ENCODE results near the gene GLB1L3.
"Not testable (repeated sequence)": the region's sequence is repeated elsewhere in the genome, so short reads cannot be mapped to it uniquely, and the experiment has no call there.

The GLB1L3 gene

GRCh38 chr11:134290646-134291045, 14.5 kb downstream of the GLB1L3 start:
- no peaks in the 10 kb centered on the region for H3K36me3 Mint-ChIP-seq
- peaks cover 14% of the 10 kb centered on the region for H3K27me3 Mint-ChIP-seq
- no peak for DNase-seq (ENCODE audit: low spot score in 2 of 2)
- H3K4me3 Mint-ChIP-seq = no peak overlapping the region
- no peak overlapping the region for H3K27ac Mint-ChIP-seq
- no peaks in the 10 kb centered on the region for H3K4me1 Mint-ChIP-seq
- no peak for ATAC-seq (ENCODE audit: low read depth)
- no peaks in the 10 kb centered on the region for H3K9me3 Mint-ChIP-seq

- no peak for ATAC-seq (ENCODE audit: low read depth)
- Mint-ChIP-seq H3K36me3 (no peaks in the 10 kb centered on the region), H3K27ac (no peak overlapping the region), H3K4me3 (no peak overlapping the region), H3K9me3 (no peaks in the 10 kb centered on the region), H3K27me3 (peaks cover 14% of the 10 kb centered on the region), H3K4me1 (no peaks in the 10 kb centered on the region)
- no peak for DNase-seq (ENCODE audit: low spot score in 2 of 2)
Observed at GRCh38 chr11:134291196-134291595, 15.0 kb downstream of the GLB1L3 start.

GRCh38 chr11:134292661-134293060, 16.5 kb downstream of the GLB1L3 start:
- no peak overlapping the region for H3K27ac Mint-ChIP-seq
- peaks cover 14% of the 10 kb centered on the region for H3K27me3 Mint-ChIP-seq
- no peaks in the 10 kb centered on the region for H3K9me3 Mint-ChIP-seq
- H3K4me3 Mint-ChIP-seq = no peak overlapping the region
- H3K36me3 Mint-ChIP-seq = no peaks in the 10 kb centered on the region
- ATAC-seq (ENCODE audit: low read depth) (no peak), DNase-seq (ENCODE audit: low spot score in 2 of 2) (no peak)
- no peaks in the 10 kb centered on the region for H3K4me1 Mint-ChIP-seq

DNA sequence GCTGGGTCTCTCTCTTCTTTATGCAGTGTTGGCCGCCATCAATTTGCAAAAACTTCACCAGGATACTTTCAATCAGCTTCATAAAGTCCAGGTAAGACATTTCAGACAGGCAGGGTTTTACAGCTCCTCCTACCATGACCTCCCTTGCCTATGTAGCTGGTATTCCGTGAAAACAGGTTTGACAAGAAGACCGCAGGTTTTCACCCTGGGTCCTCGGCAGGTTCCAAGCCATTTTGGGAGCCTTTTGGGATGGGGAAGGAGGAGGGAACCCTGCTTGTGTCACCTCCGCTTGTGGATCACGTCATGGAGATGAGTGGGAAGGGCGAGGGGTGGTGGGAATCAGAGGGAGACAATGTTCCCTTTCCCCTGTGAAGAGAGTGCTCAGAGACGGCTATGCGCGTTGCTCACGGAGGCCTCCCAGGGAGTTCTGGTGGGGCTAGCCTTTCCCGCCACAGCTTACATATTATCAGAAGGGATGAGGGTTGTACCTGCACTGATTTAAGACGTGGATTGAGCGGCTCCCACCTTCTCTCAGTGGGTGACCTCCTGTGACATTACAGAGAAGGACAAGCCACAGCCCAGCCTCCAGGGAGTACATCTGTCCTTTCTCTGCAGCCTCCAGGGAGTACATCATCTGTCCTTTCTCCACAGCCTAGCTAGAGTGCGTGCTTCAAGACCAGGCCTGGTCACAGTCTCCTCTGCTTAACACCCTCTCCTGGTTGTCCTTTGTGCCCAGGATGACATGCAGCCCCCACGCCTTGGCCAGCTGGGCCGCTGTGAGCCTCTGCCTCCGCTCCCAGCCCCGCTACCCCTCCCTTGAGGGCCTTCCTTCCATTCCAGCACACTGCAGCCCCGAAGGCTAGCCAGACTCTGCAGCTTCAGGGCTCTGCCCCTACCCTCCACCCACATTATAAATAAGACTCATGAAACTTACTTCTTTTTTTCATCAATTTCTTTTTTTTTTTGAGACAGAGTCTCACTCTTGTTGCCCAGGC, 17.2 kb downstream of the GLB1L3 start:
- H3K27ac Mint-ChIP-seq = no peak overlapping the region
- no peaks in the 10 kb centered on the region for H3K4me1 Mint-ChIP-seq
- no peak for ATAC-seq (ENCODE audit: low read depth)
- H3K36me3 Mint-ChIP-seq = no peaks in the 10 kb centered on the region
- peaks cover 11% of the 10 kb centered on the region for H3K27me3 Mint-ChIP-seq
- H3K4me3 Mint-ChIP-seq = no peak overlapping the region
- no peaks in the 10 kb centered on the region for H3K9me3 Mint-ChIP-seq
- no peak for DNase-seq (ENCODE audit: low spot score in 2 of 2)

DNA sequence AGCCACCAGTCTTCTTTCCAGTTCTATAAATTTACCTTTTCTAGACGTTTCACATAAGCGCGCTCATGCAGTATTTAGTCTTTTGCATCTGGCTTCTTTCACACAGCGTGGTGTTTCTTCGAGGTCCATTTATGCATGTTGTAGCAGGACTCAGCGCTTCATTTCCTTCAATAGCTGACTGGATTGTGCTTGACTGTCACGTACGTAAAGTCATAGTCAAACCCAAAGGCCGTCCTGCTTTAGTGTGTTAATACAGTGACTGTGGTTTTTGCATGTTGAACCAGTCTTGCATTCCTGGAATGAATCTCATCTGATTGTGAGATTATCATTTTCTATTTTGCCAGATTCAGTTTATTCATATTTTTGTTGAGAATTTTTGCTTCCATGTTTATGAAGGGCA, 18.5 kb downstream of the GLB1L3 start:
- Mint-ChIP-seq H3K9me3 (no peaks in the 10 kb centered on the region), H3K27ac (no peak overlapping the region), H3K27me3 (peaks cover 13% of the 10 kb centered on the region), H3K36me3 (no peaks in the 10 kb centered on the region), H3K4me3 (no peak overlapping the region), H3K4me1 (no peaks in the 10 kb centered on the region)
- DNase-seq (ENCODE audit: low spot score in 2 of 2) = no peak
- no peak for ATAC-seq (ENCODE audit: low read depth)

DNA sequence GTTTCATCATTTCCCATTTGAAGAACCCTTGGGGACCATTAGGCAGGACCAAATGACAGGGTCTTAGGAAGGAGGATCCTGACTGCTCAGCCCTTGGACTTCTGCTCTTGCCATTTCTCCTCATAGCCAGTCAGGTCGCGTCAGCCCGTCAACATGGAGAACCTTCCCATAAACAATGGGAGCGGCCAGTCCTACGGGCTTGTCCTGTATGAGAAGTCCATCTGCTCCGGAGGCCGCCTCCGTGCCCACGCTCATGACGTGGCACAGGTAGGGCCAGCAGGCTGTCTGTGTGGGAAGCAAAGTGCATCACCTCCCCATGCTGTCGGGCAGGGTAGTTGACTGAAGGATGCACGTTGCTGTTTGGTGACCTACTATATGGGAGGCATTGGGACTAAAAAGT, 36.0 kb downstream of the GLB1L3 start:
- ATAC-seq (ENCODE audit: low read depth) (no peak), DNase-seq (ENCODE audit: low spot score in 2 of 2) (no peak)
- Mint-ChIP-seq H3K9me3 (peaks cover 2% of the 10 kb centered on the region), H3K36me3 (no peaks in the 10 kb centered on the region), H3K4me3 (no peak overlapping the region), H3K27ac (no peak overlapping the region), H3K4me1 (no peaks in the 10 kb centered on the region), H3K27me3 (peaks cover 8% of the 10 kb centered on the region)

- DNase-seq (ENCODE audit: low spot score in 2 of 2) (no peak), ATAC-seq (ENCODE audit: low read depth) (no peak)
- Mint-ChIP-seq H3K4me3 (no peak overlapping the region), H3K36me3 (no peaks in the 10 kb centered on the region), H3K27ac (no peak overlapping the region), H3K27me3 (peaks cover 8% of the 10 kb centered on the region), H3K4me1 (no peaks in the 10 kb centered on the region), H3K9me3 (peaks cover 5% of the 10 kb centered on the region)
Observed at GRCh38 chr11:134312807-134313206, 36.6 kb downstream of the GLB1L3 start.

DNA sequence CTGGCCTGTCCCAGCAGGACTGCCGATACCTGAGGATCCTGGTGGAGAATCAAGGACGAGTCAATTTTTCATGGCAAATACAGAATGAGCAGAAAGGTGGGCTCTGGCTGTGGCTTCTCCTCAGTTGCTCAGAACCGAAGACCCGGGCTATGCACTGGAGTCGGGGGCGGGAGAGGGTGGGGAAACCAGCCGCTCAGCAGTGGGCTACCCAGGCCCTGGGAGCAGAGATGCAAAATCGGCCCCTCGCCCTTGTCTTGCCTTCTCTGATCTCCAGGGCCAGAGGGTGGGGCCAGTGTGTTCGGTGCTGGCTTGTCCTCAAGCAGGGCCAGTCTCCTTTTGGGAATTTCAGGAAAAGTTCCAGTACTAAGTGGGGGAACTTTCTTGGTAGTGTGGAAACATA, 37.2 kb downstream of the GLB1L3 start:
- H3K9me3 Mint-ChIP-seq = peaks cover 5% of the 10 kb centered on the region
- H3K27ac Mint-ChIP-seq = no peak overlapping the region
- no peaks in the 10 kb centered on the region for H3K4me1 Mint-ChIP-seq
- no peak for DNase-seq (ENCODE audit: low spot score in 2 of 2)
- ATAC-seq (ENCODE audit: low read depth) = no peak
- H3K36me3 Mint-ChIP-seq = no peaks in the 10 kb centered on the region
- H3K27me3 Mint-ChIP-seq = peaks cover 6% of the 10 kb centered on the region
- H3K4me3 Mint-ChIP-seq = no peak overlapping the region

GRCh38 chr11:134313821-134314607, 37.8 kb downstream of the GLB1L3 start:
- no peak for ATAC-seq (ENCODE audit: low read depth)
- H3K27ac Mint-ChIP-seq = no peak overlapping the region
- H3K27me3 Mint-ChIP-seq = peaks cover 6% of the 10 kb centered on the region
- no peak for DNase-seq (ENCODE audit: low spot score in 2 of 2)
- peaks cover 5% of the 10 kb centered on the region for H3K9me3 Mint-ChIP-seq
- H3K4me3 Mint-ChIP-seq = no peak overlapping the region
- no peaks in the 10 kb centered on the region for H3K4me1 Mint-ChIP-seq
- no peaks in the 10 kb centered on the region for H3K36me3 Mint-ChIP-seq

GRCh38 chr11:134317103-134317502, 40.9 kb downstream of the GLB1L3 start:
- peaks cover 11% of the 10 kb centered on the region for H3K27me3 Mint-ChIP-seq

GRCh38 chr11:134321373-134321772, 45.2 kb downstream of the GLB1L3 start:
- not testable (repeated sequence) for ATAC-seq (ENCODE audit: low read depth); H3K4me1 Mint-ChIP-seq; DNase-seq (ENCODE audit: low spot score in 2 of 2); H3K36me3 Mint-ChIP-seq; H3K27ac Mint-ChIP-seq; H3K4me3 Mint-ChIP-seq
- peaks cover 14% of the 10 kb centered on the region for H3K9me3 Mint-ChIP-seq
- peaks cover 10% of the 10 kb centered on the region for H3K27me3 Mint-ChIP-seq

More at GRCh38 chr11:134317103-134317502, 40.9 kb downstream of the GLB1L3 start:
- no peak for DNase-seq (ENCODE audit: low spot score in 2 of 2)
- Mint-ChIP-seq H3K4me1 (no peaks in the 10 kb centered on the region), H3K4me3 (no peak overlapping the region), H3K27ac (no peak overlapping the region), H3K36me3 (peaks cover 3% of the 10 kb centered on the region), H3K9me3 (peaks cover 14% of the 10 kb centered on the region)
- no peak for ATAC-seq (ENCODE audit: low read depth)

- peaks cover 3% of the 10 kb centered on the region for H3K36me3 Mint-ChIP-seq
- peaks cover 17% of the 10 kb centered on the region for H3K27me3 Mint-ChIP-seq
- H3K4me1 Mint-ChIP-seq = no peaks in the 10 kb centered on the region
- H3K27ac Mint-ChIP-seq = no peak overlapping the region
- peaks cover 14% of the 10 kb centered on the region for H3K9me3 Mint-ChIP-seq
- no peak overlapping the region for H3K4me3 Mint-ChIP-seq
- no peak for ATAC-seq (ENCODE audit: low read depth)
- DNase-seq (ENCODE audit: low spot score in 2 of 2) = no peak
Observed at GRCh38 chr11:134322553-134322952, 46.4 kb downstream of the GLB1L3 start.

- no peak overlapping the region for H3K4me3 Mint-ChIP-seq
- ATAC-seq (ENCODE audit: low read depth) (no peak), DNase-seq (ENCODE audit: low spot score in 2 of 2) (no peak)
- no peaks in the 10 kb centered on the region for H3K4me1 Mint-ChIP-seq
- H3K27me3 Mint-ChIP-seq = peaks cover 17% of the 10 kb centered on the region
- H3K9me3 Mint-ChIP-seq = no peaks in the 10 kb centered on the region
- no peak overlapping the region for H3K27ac Mint-ChIP-seq
- no peaks in the 10 kb centered on the region for H3K36me3 Mint-ChIP-seq
Observed at GRCh38 chr11:134328433-134328832, 52.3 kb downstream of the GLB1L3 start.

DNA sequence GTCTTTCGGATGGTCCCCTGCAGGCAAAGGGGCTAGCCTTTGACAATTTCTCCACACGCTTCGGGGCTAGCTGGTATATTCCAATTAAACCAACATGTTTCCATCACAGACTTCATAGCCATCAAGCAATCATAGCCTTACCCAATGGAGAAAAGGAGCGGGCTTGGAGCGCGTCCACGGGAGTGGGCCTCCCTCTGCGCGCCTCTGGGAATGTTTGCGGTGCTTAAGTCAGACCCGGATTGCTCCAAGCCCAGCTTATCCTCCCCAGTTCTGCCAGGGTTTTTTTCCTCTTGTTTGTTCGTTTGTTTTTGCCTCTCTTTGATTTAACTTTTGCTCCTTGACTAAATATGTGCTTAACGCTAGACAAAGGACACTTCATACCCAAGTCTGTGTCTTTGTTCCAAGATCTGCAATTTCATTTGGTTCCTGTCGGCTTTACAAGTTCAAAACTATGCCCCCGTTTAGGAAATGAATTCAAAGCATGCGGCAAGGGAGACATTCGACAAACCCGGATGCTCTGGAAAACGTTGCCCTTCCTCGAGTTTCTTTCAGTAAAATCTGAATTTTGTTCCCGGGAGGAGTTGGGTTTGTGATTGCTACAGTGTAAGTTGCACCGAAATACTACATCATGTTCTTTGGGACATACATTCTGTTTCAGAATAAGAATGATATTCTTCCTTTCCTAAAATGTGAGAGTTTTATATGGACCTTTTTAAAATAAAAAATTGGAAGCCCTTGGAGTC, 54.6 kb downstream of the GLB1L3 start:
- Mint-ChIP-seq H3K36me3 (no peaks in the 10 kb centered on the region), H3K27me3 (peaks cover 21% of the 10 kb centered on the region), H3K9me3 (no peaks in the 10 kb centered on the region), H3K4me1 (no peaks in the 10 kb centered on the region), H3K27ac (no peak overlapping the region), H3K4me3 (peak overlapping the region; percentile 77)
- DNase-seq (ENCODE audit: low spot score in 2 of 2) (no peak), ATAC-seq (ENCODE audit: low read depth) (no peak)

Data from memory B cell (primary cell).